Ramos (cell line): ENCODE results near the gene FLRT2.

ENCODE experiments used
- in situ Hi-C: fragments of 300-500 bp; cut with MboI; formaldehyde crosslinking; loops from one replicate; pipeline ENCODE4 v1.14.3; 2022; ENCODE audit warnings: low sequenced_read_pairs; ENCODE audit not compliant: unreplicated experiment

Gene FLRT2

GRCh38 chr14:85530626-85531025 lies 682 bp downstream of the FLRT2 start:
- in situ Hi-C loops = no loop called here

GRCh38 chr14:85531141-85531586 lies 1.2 kb downstream of the FLRT2 start:
- in situ Hi-C loops = no loop called here

GRCh38 chr14:85531587-85532373 lies 1.8 kb downstream of the FLRT2 start:
- in situ Hi-C loops = no loop called here

- in situ Hi-C loops = no loop called here
These were observed 2.6 kb downstream of the FLRT2 start for GRCh38 chr14:85532374-85533022.

- in situ Hi-C loops = no loop called here
These were observed 3.3 kb downstream of the FLRT2 start for GRCh38 chr14:85533023-85533860.

GRCh38 chr14:85533861-85534291 lies 3.9 kb downstream of the FLRT2 start:
- in situ Hi-C loops = no loop called here

- in situ Hi-C loops = no loop called here
These were observed 4.7 kb downstream of the FLRT2 start for GRCh38 chr14:85534458-85535293.

GRCh38 chr14:85535321-85535720 lies 5.4 kb downstream of the FLRT2 start:
- in situ Hi-C loops = no loop called here

- in situ Hi-C loops = no loop called here
These were observed 6.3 kb downstream of the FLRT2 start for GRCh38 chr14:85535991-85536832.

GRCh38 chr14:85536833-85537190 lies 6.9 kb downstream of the FLRT2 start:
- in situ Hi-C loops = no loop called here

GRCh38 chr14:85537526-85537925 lies 7.6 kb downstream of the FLRT2 start:
- in situ Hi-C loops = no loop called here

GRCh38 chr14:85538636-85539035 lies 8.7 kb downstream of the FLRT2 start:
- in situ Hi-C loops = no loop called here

- in situ Hi-C loops = no loop called here
These were observed 9.6 kb downstream of the FLRT2 start for GRCh38 chr14:85539510-85539909.

GRCh38 chr14:85542623-85543022 lies 12.7 kb downstream of the FLRT2 start:
- in situ Hi-C loops = no loop called here

GRCh38 chr14:85545738-85546137 lies 15.8 kb downstream of the FLRT2 start:
- in situ Hi-C loops = no loop called here

GRCh38 chr14:85546390-85546789 lies 16.4 kb downstream of the FLRT2 start:
- in situ Hi-C loops = no loop called here

GRCh38 chr14:85549697-85550096 lies 19.8 kb downstream of the FLRT2 start:
- in situ Hi-C loops = no loop called here

GRCh38 chr14:85554106-85554505 lies 24.2 kb downstream of the FLRT2 start:
- in situ Hi-C loops = no loop called here

- in situ Hi-C loops = no loop called here
These were observed 26.3 kb downstream of the FLRT2 start for GRCh38 chr14:85556267-85556666.
